HAP-1 (cell line): ENCODE results near the gene HACD2.
"Not testable (repeated sequence)": the region's sequence is repeated elsewhere in the genome, so short reads cannot be mapped to it uniquely, and the experiment has no call there.

ENCODE experiments used
- DNase-seq, 2 experiments: peaks; one replicate each; pipeline ENCODE4 v3.0.0-alpha.2; 2016 to 2020; ENCODE audit warnings: low spot score in 2 of 2
- H3K27me3 ChIP-seq: fragments of 250-450 bp; sonication (Bioruptor Pico); 2 replicates; pipeline ENCODE4 v1.5.1; 2020; ENCODE audit warnings: low read depth, mild to moderate bottlenecking, moderate library complexity
- H3K36me3 ChIP-seq: fragments of 250-450 bp; sonication (Bioruptor Pico); replicated peaks from 2 replicates; pipeline ENCODE4 v1.5.1; 2020; ENCODE audit warnings: mild to moderate bottlenecking
- H3K4me1 ChIP-seq: fragments of 250-450 bp; sonication (Bioruptor Pico); 2 replicates; pipeline ENCODE4 v1.5.1; 2020; ENCODE audit warnings: mild to moderate bottlenecking
- H3K4me3 ChIP-seq: fragments of 250-450 bp; sonication (Bioruptor Pico); 2 replicates; pipeline ENCODE4 v1.5.1; 2020; ENCODE audit warnings: mild to moderate bottlenecking, moderate library complexity
- H3K9me3 ChIP-seq: fragments of 250-450 bp; sonication (Bioruptor Pico); 2 replicates; pipeline ENCODE4 v1.5.1; 2020; ENCODE audit warnings: mild to moderate bottlenecking, moderate library complexity
- in situ Hi-C: fragments of 300-500 bp; cut with MboI; formaldehyde crosslinking; loops from 3 replicates; pipeline ENCODE4 v1.14.3; 2020; ENCODE audit warnings: low sequenced_read_pairs, inconsistent platforms, mixed read lengths

HACD2 gene

GRCh38 chr3:123487063-123487462 is 97.8 kb downstream of the HACD2 start:
- not testable (repeated sequence) for H3K4me1 ChIP-seq, H3K27me3 ChIP-seq, DNase-seq, H3K4me3 ChIP-seq, H3K36me3 ChIP-seq, H3K9me3 ChIP-seq
- in situ Hi-C loops, result loop anchor here (5.0 kb wide), 1 partner anchor 160 kb away; no protein-coding TSS in a partner anchor

GRCh38 chr3:123486460-123486859 is 98.4 kb downstream of the HACD2 start:
- in situ Hi-C loops, result loop anchor here (5.0 kb wide), 1 partner anchor 159 kb away; no protein-coding TSS in a partner anchor
- Histone ChIP-seq H3K4me1 (peaks cover 5% of the 10 kb centered on the region; the same call in 1 of the 2 replicates), H3K36me3 (no peaks in the 10 kb centered on the region), H3K4me3 (no peak overlapping the region), H3K9me3 (no peaks in the 10 kb centered on the region), H3K27me3 (no peaks in the 10 kb centered on the region)
- DNase-seq, result no peak

- no peaks in the 10 kb centered on the region for H3K36me3 ChIP-seq
- no peak for DNase-seq
- no peak overlapping the region for H3K4me3 ChIP-seq
- H3K9me3 ChIP-seq, result no peaks in the 10 kb centered on the region
- H3K4me1 ChIP-seq, result peaks cover 5% of the 10 kb centered on the region; the same call in 1 of the 2 replicates
- H3K27me3 ChIP-seq, result no peaks in the 10 kb centered on the region
- in situ Hi-C loops, result loop anchor here (5.0 kb wide), 1 partner anchor 158 kb away; no protein-coding TSS in a partner anchor
Observed at GRCh38 chr3:123485551-123485950, 99.3 kb downstream of the HACD2 start.

GRCh38 chr3:123483146-123483545 is 101.7 kb downstream of the HACD2 start:
- H3K9me3 ChIP-seq, result no peaks in the 10 kb centered on the region
- no peaks in the 10 kb centered on the region for H3K27me3 ChIP-seq
- no peaks in the 10 kb centered on the region for H3K36me3 ChIP-seq
- DNase-seq, result no peak
- no peaks in the 10 kb centered on the region for H3K4me1 ChIP-seq
- no peak overlapping the region for H3K4me3 ChIP-seq
- in situ Hi-C loops, result no loop called here

GRCh38 chr3:123481722-123482457 is 103.0 kb downstream of the HACD2 start:
- H3K27me3 ChIP-seq, result no peaks in the 10 kb centered on the region
- H3K4me1 ChIP-seq, result no peaks in the 10 kb centered on the region
- H3K36me3 ChIP-seq, result no peaks in the 10 kb centered on the region
- H3K4me3 ChIP-seq, result no peak overlapping the region
- H3K9me3 ChIP-seq, result no peaks in the 10 kb centered on the region
- no peak for DNase-seq
- in situ Hi-C loops, result no loop called here

GRCh38 chr3:123481071-123481470 is 103.8 kb downstream of the HACD2 start:
- H3K4me1 ChIP-seq, result no peaks in the 10 kb centered on the region
- H3K9me3 ChIP-seq, result no peaks in the 10 kb centered on the region
- no peaks in the 10 kb centered on the region for H3K36me3 ChIP-seq
- no peak for DNase-seq
- no peak overlapping the region for H3K4me3 ChIP-seq
- H3K27me3 ChIP-seq, result no peaks in the 10 kb centered on the region
- in situ Hi-C loops, result no loop called here

GRCh38 chr3:123480428-123480827 is 104.4 kb downstream of the HACD2 start:
- in situ Hi-C loops, result no loop called here
- no peak for DNase-seq

GRCh38 chr3:123479891-123480290 is 105.0 kb downstream of the HACD2 start:
- H3K27me3 ChIP-seq, result no peaks in the 10 kb centered on the region; the same call in 1 of the 2 replicates
- in situ Hi-C loops, result no loop called here

More at GRCh38 chr3:123480428-123480827, 104.4 kb downstream of the HACD2 start:
- Histone ChIP-seq H3K4me1 (no peaks in the 10 kb centered on the region), H3K27me3 (no peaks in the 10 kb centered on the region; the same call in 1 of the 2 replicates), H3K4me3 (no peak overlapping the region), H3K9me3 (no peaks in the 10 kb centered on the region), H3K36me3 (no peaks in the 10 kb centered on the region)

GRCh38 chr3:123478314-123478713 is 106.5 kb downstream of the HACD2 start:
- DNase-seq, result no peak
- Histone ChIP-seq H3K27me3 (no peaks in the 10 kb centered on the region; the same call in 1 of the 2 replicates), H3K9me3 (no peaks in the 10 kb centered on the region), H3K4me3 (no peak overlapping the region), H3K4me1 (no peaks in the 10 kb centered on the region), H3K36me3 (no peaks in the 10 kb centered on the region)
- in situ Hi-C loops, result no loop called here

More at GRCh38 chr3:123479891-123480290, 105.0 kb downstream of the HACD2 start:
- no peak for DNase-seq
- H3K9me3 ChIP-seq, result no peaks in the 10 kb centered on the region
- H3K4me1 ChIP-seq, result no peaks in the 10 kb centered on the region
- no peak overlapping the region for H3K4me3 ChIP-seq
- no peaks in the 10 kb centered on the region for H3K36me3 ChIP-seq

- H3K27me3 ChIP-seq, result no peaks in the 10 kb centered on the region; the same call in 1 of the 2 replicates
- no peak for DNase-seq
- H3K4me3 ChIP-seq, result no peak overlapping the region
- in situ Hi-C loops, result no loop called here
- no peaks in the 10 kb centered on the region for H3K36me3 ChIP-seq
- H3K4me1 ChIP-seq, result no peaks in the 10 kb centered on the region
- H3K9me3 ChIP-seq, result no peaks in the 10 kb centered on the region
Observed at GRCh38 chr3:123476967-123477750, 107.7 kb downstream of the HACD2 start.

GRCh38 chr3:123475786-123476185 is 109.1 kb downstream of the HACD2 start:
- no peak overlapping the region for H3K4me3 ChIP-seq
- in situ Hi-C loops, result no loop called here
- DNase-seq, result no peak
- no peaks in the 10 kb centered on the region for H3K4me1 ChIP-seq
- H3K9me3 ChIP-seq, result no peaks in the 10 kb centered on the region
- no peaks in the 10 kb centered on the region for H3K36me3 ChIP-seq
- no peaks in the 10 kb centered on the region; the same call in 1 of the 2 replicates for H3K27me3 ChIP-seq

GRCh38 chr3:123471106-123471505 is 113.7 kb downstream of the HACD2 start:
- Histone ChIP-seq H3K4me1 (no peaks in the 10 kb centered on the region), H3K27me3 (no peaks in the 10 kb centered on the region; the same call in 1 of the 2 replicates), H3K4me3 (no peak overlapping the region), H3K9me3 (no peaks in the 10 kb centered on the region), H3K36me3 (no peaks in the 10 kb centered on the region)
- in situ Hi-C loops, result no loop called here
- no peak for DNase-seq

GRCh38 chr3:123469323-123469995 is 115.4 kb downstream of the HACD2 start:
- H3K27me3 ChIP-seq, result peaks cover under 1% of the 10 kb centered on the region; the same call in 1 of the 2 replicates
- in situ Hi-C loops, result no loop called here
- no peak for DNase-seq

More at GRCh38 chr3:123469323-123469995, 115.4 kb downstream of the HACD2 start:
- no peaks in the 10 kb centered on the region for H3K9me3 ChIP-seq
- no peaks in the 10 kb centered on the region for H3K4me1 ChIP-seq
- no peak overlapping the region for H3K4me3 ChIP-seq
- no peaks in the 10 kb centered on the region for H3K36me3 ChIP-seq
